B cell (primary cell): ENCODE results near the gene ULBP1. TPM values are rescaled to one million over a fixed set of nuclear protein-coding genes. Genes with fewer than 3 reads are reported as not detected.

ENCODE experiments used
- ATAC-seq: fragments of 200-7000 bp; cut with Tn5 transposase; one replicate; pipeline ENCODE4 v1.10.0; 2021; ENCODE audit warnings: low read depth, mild to moderate bottlenecking, moderate number of reproducible peaks, moderate library complexity
- CTCF ChIA-PET: fragments of 350-600 bp; sonication (Branson Sonifier 250); formaldehyde crosslinking; loops from one replicate; lab custom pipeline; 2021; ENCODE audit warnings: antibody characterized with exemption, inconsistent platforms; lab: Charles Lee
- POLR2A ChIA-PET: fragments of 350-600 bp; sonication (Branson Sonifier 250); formaldehyde crosslinking; loops from one replicate; lab custom pipeline; 2021; ENCODE audit warnings: antibody characterized with exemption; lab: Charles Lee
- DNase-seq: peaks from one replicate; pipeline ENCODE4 v3.0.0; 2013
- H2AFZ ChIP-seq: 2 replicates; pipeline ENCODE4 v1.6.1; 2012; ENCODE audit warnings: mild to moderate bottlenecking, low read depth, low read length; ENCODE audit not compliant: insufficient read depth, poor library complexity, severe bottlenecking
- H3K27ac ChIP-seq, 2 donors: 1 replicate in 1 of 2; 2 replicates in 1 of 2; pipeline ENCODE4 v1.5.1; 2012 to 2013; ENCODE audit warnings: low read length in 2 of 2, mild to moderate bottlenecking in 2 of 2, moderate library complexity in 1 of 2
- H3K27me3 ChIP-seq, 4 experiments: fragments of 200-600 bp in 1 of 4; sonication (generic) in 1 of 4; replicated peaks in 1 of 4; 1 replicate in 2 of 4; 2 replicates in 2 of 4; pipeline versions ENCODE4 v1.6.1 to v1.7.0; 2013 to 2016; ENCODE audit warnings: low read length in 3 of 4, mild to moderate bottlenecking in 2 of 4, mixed read lengths in 1 of 4, moderate library complexity in 1 of 4; ENCODE audit not compliant: insufficient read depth in 4 of 4, control insufficient read depth in 3 of 4; ENCODE audit errors: control extremely low read depth in 1 of 4
- H3K36me3 ChIP-seq, 2 experiments: replicated peaks in 1 of 2; 1 replicate in 1 of 2; 2 replicates in 1 of 2; pipeline versions ENCODE4 v1.6.1 to v1.7.1; 2013; ENCODE audit warnings: low read length in 1 of 2; ENCODE audit not compliant: insufficient read depth in 2 of 2, control insufficient read depth in 1 of 2; ENCODE audit errors: control extremely low read depth in 1 of 2, extremely low read depth in 1 of 2
- H3K4me1 ChIP-seq, 2 donors: fragments of 200-600 bp in 1 of 2; sonication (generic) in 1 of 2; 1 replicate in 1 of 2; 2 replicates in 1 of 2; pipeline versions ENCODE4 v1.5.1 to v1.6.1; 2013 to 2017; ENCODE audit warnings: low read length in 2 of 2; ENCODE audit not compliant: control insufficient read depth in 2 of 2, insufficient read depth in 2 of 2
- H3K4me2 ChIP-seq: replicated peaks from 2 replicates; pipeline ENCODE3; 2012; ENCODE audit warnings: mild to moderate bottlenecking, low read depth, low read length; ENCODE audit not compliant: poor library complexity, severe bottlenecking
- H3K4me3 ChIP-seq, 5 experiments: fragments of 200-600 bp in 1 of 5; sonication (generic) in 1 of 5; 1 replicate in 3 of 5; 2 replicates in 2 of 5; pipeline versions ENCODE4 v1.5.1 to v1.7.0; 2011 to 2016; ENCODE audit warnings: low read length in 4 of 5, mild to moderate bottlenecking in 4 of 5, low read depth in 2 of 5, control low read depth in 1 of 5, moderate library complexity in 1 of 5; ENCODE audit not compliant: insufficient read depth in 1 of 5; ENCODE audit errors: control extremely low read depth in 1 of 5, extremely low read depth in 1 of 5
- H3K79me2 ChIP-seq: fragments of 200-600 bp; sonication (generic); one replicate; pipeline ENCODE4 v1.6.0; 2016; ENCODE audit warnings: low read length; ENCODE audit not compliant: control insufficient read depth, insufficient read depth
- H3K9ac ChIP-seq: fragments of 200-600 bp; sonication (generic); 2 replicates; pipeline ENCODE4 v1.6.1; 2017; ENCODE audit warnings: mild to moderate bottlenecking, low read length, moderate library complexity
- H3K9me3 ChIP-seq, 3 donors: one replicate each; pipeline versions ENCODE4 v1.6.1 to v1.7.1; 2013; ENCODE audit warnings: low read length in 2 of 3; ENCODE audit not compliant: control insufficient read depth in 2 of 3, insufficient read depth in 1 of 3; ENCODE audit errors: control extremely low read depth in 1 of 3
- H4K20me1 ChIP-seq: 2 replicates; pipeline ENCODE4 v1.6.0; 2012; ENCODE audit warnings: mild to moderate bottlenecking, low read length; ENCODE audit not compliant: insufficient read depth, control insufficient read depth, poor library complexity, severe bottlenecking
- H3K27ac Mint-ChIP-seq: one replicate; pipeline ENCODE4 v1.8.0; 2021; ENCODE audit warnings: mixed read lengths
- H3K27me3 Mint-ChIP-seq: one replicate; pipeline ENCODE4 v1.8.0; 2021; ENCODE audit warnings: mixed read lengths
- H3K4me1 Mint-ChIP-seq: one replicate; pipeline ENCODE4 v1.8.0; 2021; ENCODE audit warnings: mixed read lengths
- H3K4me3 Mint-ChIP-seq: one replicate; pipeline ENCODE4 v1.8.0; 2021; ENCODE audit warnings: mixed read lengths
- H3K9me3 Mint-ChIP-seq: one replicate; pipeline ENCODE4 v1.8.0; 2022; ENCODE audit warnings: mixed read lengths; ENCODE audit not compliant: insufficient read depth
- CTCF ChIP-seq: fragments of 200-600 bp; IDR thresholded peaks from one replicate; pipeline ENCODE4 v1.8.0; 2022; ENCODE audit warnings: antibody characterized with exemption, mild to moderate bottlenecking
- EZH2 ChIP-seq: IDR thresholded peaks from 2 replicates; pipeline ENCODE4 v1.6.1; 2012; ENCODE audit warnings: borderline replicate concordance, low read depth, mild to moderate bottlenecking, moderate library complexity, low read length; ENCODE audit not compliant: insufficient read depth, poor library complexity, severe bottlenecking
- WGBS: methylation state at CpG from one replicate; pipeline ENCODE4 v1.1.5; 2013; ENCODE audit warnings: missing lambda C conversion rate; ENCODE audit not compliant: insufficient coverage; 5-methylcytosine and 5-hydroxymethylcytosine counted together
- intact Hi-C: fragments of 100-400 bp; cut with micrococcal nuclease; formaldehyde crosslinking; loops from one replicate; pipeline ENCODE4 v1.10.0; 2022
- polyA plus RNA-seq: library from polyadenylated mRNA; depleted of rRNA; stranded (reverse); fragments of >200 nt; gene quantifications from 2 replicates; pipeline ENCODE4 v1.2.3, GENCODE V29; 2012
- total RNA-seq, 2 donors: library from RNA; stranded (reverse); fragments of 120-200 nt in 1 of 2; gene quantifications; 1 replicate in 1 of 2; 2 replicates in 1 of 2; pipeline versions ENCODE4 v1.2.3 to v1.2.4, GENCODE V29; 2013 to 2022

The ULBP1 gene
- total and polyA plus RNA-seq, 2 donors (not counting 1 experiment from before 2014, with no cell fraction given), result 0.04 to 0.12 TPM

DNA sequence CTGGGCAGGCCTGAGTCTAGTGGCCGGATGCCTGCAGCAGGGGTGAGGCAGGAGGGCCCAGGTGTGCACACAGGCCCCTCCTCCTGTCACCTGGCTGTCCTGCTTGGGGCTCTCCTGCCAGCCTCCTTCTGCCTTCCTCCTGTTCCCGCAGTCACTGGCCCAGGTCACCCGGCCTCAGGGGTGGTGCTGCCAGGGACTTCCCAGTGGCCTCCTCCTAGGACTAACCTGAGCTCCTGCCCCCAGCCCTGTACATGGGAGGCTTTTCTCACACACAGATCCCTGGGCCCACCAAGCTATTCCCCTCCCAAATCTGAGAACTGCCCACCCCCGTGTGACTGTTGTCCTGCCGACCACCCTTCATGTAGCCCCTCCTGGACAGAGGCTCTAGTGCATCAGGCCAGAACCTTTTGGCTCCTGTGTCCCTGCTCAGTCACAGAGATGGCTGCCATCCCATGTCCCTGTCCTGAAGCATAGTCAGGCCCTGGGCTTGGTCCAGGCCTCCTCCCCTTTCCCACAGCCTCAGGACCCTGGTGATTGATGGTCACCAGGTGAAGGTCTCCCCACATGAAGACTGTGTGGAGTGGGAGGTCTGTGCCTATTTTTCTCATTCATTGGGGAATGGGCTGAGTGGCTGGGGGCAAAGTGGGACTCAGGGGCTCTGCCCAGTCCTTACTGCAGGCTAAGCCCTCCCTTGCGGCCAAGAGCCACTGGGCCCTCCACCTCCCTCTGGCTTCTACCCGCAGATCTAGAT, 1.1 kb upstream of the ULBP1 start:
- peak overlapping the region; percentile 97 for H3K4me2 ChIP-seq
- WGBS, result 74% methylated on average over 6 of the region's 7 CpGs
- H3K79me2 ChIP-seq, result no peaks in the 10 kb centered on the region
- peak overlapping the region; percentile 70 for H3K9ac ChIP-seq
- H3K27me3 Mint-ChIP-seq, result peaks cover 82% of the 10 kb centered on the region
- H3K27me3 ChIP-seq, result peaks cover 0 to 71% (median 40%) of the 10 kb centered on the region in 4 experiments
- H3K4me1 Mint-ChIP-seq, result peaks cover 29% of the 10 kb centered on the region
- DNase-seq (no peak), ATAC-seq (no peak)
- H3K36me3 ChIP-seq, result no peaks in the 10 kb centered on the region
- peaks cover 8% of the 10 kb centered on the region for H4K20me1 ChIP-seq
- peaks cover 0 to 35% (median 0%) of the 10 kb centered on the region in 3 donors for H3K9me3 ChIP-seq
- intact Hi-C loops, result loop anchor here (2.0 kb wide), 1 partner anchor 24 kb away; no protein-coding TSS in a partner anchor
- H3K4me3 ChIP-seq, result peak overlapping the region in 1 of 5 experiments; percentile 66
- no peak overlapping the region for H2AFZ ChIP-seq
- ChIA-PET POLR2A (interaction anchor here (1.0 kb wide), 1 partner anchor 37 kb away, joined by 11 read pairs; no protein-coding TSS in a partner anchor), CTCF (interaction anchor here (1.5 kb wide), 1 partner anchor 28 kb away, joined by 4 read pairs; no protein-coding TSS in a partner anchor)
- peak overlapping the region; percentile 95 for H3K4me3 Mint-ChIP-seq
- peaks cover 28 to 30% of the 10 kb centered on the region in 2 donors for H3K4me1 ChIP-seq
- H3K27ac ChIP-seq, result no peak overlapping the region
- peak overlapping the region; percentile 67 for H3K27ac Mint-ChIP-seq
- TF ChIP-seq CTCF, result no peak
- no peak for TF ChIP-seq EZH2
- H3K9me3 Mint-ChIP-seq, result no peaks in the 10 kb centered on the region

- TF ChIP-seq CTCF (no peak), EZH2 (no peak)
- H3K27ac ChIP-seq, result no peak overlapping the region
- peak overlapping the region in 4 of 5 experiments; percentile 45 to 66 (median 56) for H3K4me3 ChIP-seq
- peak overlapping the region; percentile 70 for H3K9ac ChIP-seq
- H2AFZ ChIP-seq, result peak overlapping the region; percentile 77
- intact Hi-C loops, result loop anchor here (2.0 kb wide), 1 partner anchor 24 kb away; no protein-coding TSS in a partner anchor
- H3K79me2 ChIP-seq, result no peaks in the 10 kb centered on the region
- peaks cover 0 to 74% (median 36%) of the 10 kb centered on the region in 4 experiments for H3K27me3 ChIP-seq
- peaks cover 28 to 30% of the 10 kb centered on the region in 2 donors for H3K4me1 ChIP-seq
- Mint-ChIP-seq H3K9me3 (no peaks in the 10 kb centered on the region), H3K4me3 (peak overlapping the region; percentile 95), H3K27ac (peak overlapping the region; percentile 67), H3K27me3 (peaks cover 83% of the 10 kb centered on the region), H3K4me1 (peaks cover 29% of the 10 kb centered on the region)
- H3K36me3 ChIP-seq, result no peaks in the 10 kb centered on the region
- ATAC-seq (peak; percentile 6), DNase-seq (no peak)
- CTCF ChIA-PET, result no interaction called here
- 13% methylated on average over 3 of the region's 8 CpGs for WGBS
- peaks cover 8% of the 10 kb centered on the region for H4K20me1 ChIP-seq
- peak overlapping the region; percentile 97 for H3K4me2 ChIP-seq
- POLR2A ChIA-PET, result no interaction called here
- H3K9me3 ChIP-seq, result peaks cover 0 to 35% (median 0%) of the 10 kb centered on the region in 3 donors
These were observed 606 bp upstream of the ULBP1 start for GRCh38 chr6:149963212-149963461.
